GM18907 (cell line): ENCODE data around the gene FBXO17.
"Not testable (repeated sequence)": the region's sequence is repeated elsewhere in the genome, so short reads cannot be mapped to it uniquely, and the experiment has no call there.

Experiments used
- ATAC-seq: cut with Tn5 transposase; IDR thresholded peaks from one replicate; pipeline ENCODE4 v1.9.1; 2021; ENCODE audit warnings: mild to moderate bottlenecking, moderate library complexity; ENCODE audit not compliant: unreplicated experiment

Gene FBXO17

GRCh38 chr19:38975214-38975860 is at the start of gene FBXO17:
Gene FBXO17, minus strand, starts transcription at chr19:38975742. Its CDS starts 25,423 bp downstream, at chr19:38950319.
- no peak for ATAC-seq

GRCh38 chr19:39024875-39025641 is 49.5 kb upstream of the FBXO17 start:
- ATAC-seq = no peak

DNA sequence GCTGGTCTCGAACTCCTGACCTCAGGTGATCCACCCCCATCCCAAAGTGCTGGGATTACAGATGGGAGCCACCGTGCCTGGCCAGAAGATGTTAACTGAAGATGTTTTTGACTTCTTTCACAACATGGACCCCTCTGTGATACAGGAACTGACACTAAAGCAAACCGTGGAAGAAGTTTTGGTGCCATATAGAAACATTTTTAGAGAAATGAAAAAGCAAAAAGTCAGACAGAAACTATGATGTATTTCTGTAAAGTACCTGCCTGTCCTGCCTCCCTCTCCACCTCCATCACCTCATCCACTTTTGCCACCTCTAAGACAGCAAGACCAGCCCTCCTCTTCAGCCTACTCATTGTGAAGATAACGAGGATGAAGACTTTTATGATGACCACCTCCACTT is 45.5 kb upstream of the FBXO17 start:
- ATAC-seq = no peak

DNA sequence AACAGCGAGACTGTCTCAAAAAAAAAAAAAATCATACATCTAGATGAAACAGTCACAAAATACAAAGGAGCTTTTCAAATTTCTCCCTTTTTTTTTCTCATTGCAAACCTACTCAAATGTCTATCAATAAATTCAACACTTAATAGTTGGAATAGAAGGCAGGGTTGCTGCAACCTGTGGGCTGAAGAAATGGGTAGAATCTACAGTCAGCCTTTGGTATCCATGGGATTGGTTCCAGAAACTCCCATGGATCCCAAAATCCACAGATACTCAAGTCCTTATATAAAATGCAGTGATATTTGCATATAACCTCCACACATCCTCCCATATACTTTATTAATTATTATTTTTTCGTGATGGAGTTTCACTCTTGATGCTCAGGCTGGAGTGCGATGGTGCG is 42.1 kb upstream of the FBXO17 start:
- no peak for ATAC-seq

DNA sequence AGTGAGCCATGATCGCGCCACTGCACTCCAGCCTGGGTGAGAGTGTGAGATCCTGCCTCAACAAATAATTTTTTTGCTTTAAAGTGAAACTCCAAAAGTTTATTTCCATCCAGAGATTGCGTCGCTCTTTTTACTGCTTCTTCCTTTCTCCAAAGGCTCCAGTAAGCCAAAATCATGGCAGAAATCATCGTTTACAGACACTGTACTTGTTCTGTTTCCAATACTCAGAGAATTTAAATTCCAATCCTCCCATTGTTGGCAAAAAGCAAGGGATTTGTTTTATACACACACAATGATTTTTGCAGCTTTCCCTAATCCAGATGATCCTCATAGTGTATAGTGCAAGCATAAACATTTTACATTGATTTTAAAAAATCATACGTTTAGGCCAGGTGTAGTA is 41.5 kb upstream of the FBXO17 start:
- no peak for ATAC-seq

DNA sequence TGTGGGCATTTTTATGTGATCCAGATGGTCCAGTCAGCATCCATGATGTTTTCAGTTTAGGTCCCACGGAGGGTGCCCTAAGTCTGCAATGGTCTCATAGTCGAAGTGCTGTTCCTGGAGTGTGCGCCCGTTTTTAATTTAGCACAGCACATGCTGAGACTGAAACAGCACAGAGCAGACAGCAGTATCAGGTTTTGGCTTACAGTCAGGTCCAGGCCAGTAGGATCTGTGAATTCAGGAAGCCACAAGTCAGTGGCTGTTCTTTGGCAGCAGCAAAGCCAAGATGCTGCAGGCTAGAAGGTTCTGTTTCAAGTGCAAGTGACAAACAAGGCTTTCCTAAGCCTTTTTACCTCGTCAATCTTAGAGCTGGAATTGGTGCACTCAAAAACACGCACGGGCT is 38.5 kb upstream of the FBXO17 start:
- no peak for ATAC-seq

DNA sequence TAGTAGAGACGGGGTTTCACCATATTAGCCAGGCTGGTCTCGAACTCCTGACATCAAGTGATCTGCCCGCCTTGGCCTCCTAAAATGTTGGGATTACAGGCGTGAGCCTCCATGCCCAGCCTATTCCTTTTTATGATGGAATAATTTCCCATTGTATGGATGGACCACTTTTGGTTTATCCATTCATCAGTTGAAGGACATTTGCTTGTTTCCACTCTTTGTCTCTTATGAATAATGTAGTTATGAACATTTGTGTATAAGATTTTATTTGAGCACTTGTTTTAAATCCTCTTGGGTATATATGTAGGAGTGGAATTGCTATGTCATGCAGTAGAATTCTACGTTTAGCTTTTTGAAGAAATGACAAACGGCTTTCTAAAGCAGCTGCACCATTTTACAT is 33.5 kb upstream of the FBXO17 start:
- ATAC-seq = no peak

- ATAC-seq = no peak
These were observed 32.6 kb upstream of the FBXO17 start for GRCh38 chr19:39008137-39008536.

DNA sequence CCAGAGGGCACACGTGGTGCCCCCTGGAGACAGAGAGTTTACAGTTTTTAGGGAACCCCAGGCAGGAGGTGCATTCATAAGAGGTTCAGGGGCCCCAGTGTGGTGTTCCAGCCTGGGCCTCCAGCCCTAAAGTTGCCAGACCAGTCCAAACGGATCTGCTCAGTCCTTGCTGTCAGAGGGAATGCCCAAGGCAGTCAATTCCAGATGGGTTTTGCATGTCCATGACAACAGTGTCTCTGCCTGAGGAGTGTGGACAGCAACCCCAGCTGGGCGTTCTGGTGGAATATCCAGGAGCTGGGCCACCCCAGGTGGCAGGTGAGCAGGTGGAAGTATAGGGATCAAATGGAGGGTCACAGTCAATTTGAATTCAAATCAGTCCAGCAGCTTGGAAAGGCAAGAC is 31.6 kb upstream of the FBXO17 start:
- ATAC-seq = no peak

DNA sequence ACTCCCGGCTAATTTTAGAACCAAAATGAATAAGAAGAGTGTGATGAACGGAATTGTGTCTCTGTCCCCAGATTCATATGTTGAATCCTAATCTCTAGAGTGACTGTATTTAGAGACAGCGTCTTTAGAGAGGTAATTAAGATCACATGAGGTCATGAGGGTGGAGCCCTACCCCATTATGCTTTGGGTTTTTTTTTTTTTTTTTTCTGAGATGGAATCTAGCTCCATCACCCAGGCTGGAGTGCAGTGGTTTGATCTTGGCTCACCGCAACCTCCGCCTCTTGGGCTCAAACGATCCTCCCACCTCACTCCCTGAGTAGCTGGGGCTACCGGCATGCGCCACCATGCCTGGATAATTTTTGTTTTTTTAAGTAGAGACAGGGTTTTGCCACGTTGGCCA is 28.9 kb upstream of the FBXO17 start:
- ATAC-seq = no peak

- ATAC-seq = no peak
These were observed 28.3 kb upstream of the FBXO17 start for GRCh38 chr19:39003796-39004195.

DNA sequence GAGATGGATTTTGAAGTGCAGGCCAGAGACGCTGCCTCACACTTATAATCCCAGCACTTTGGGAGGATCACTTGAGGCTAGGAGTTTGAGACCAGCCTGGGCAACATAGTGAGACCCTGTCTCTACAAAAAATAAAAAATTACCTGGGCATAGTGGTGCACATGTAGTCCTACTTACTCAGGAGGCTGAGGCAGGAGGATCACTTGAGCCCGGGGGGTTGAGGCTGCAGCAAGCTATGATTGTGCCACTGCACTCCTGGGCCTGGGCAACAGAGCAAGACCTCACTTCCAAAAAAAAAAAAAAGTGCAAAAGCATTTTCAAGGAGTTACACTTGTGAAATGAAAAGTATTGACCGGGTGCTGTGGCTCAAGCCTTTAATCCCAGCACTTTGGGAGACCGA is 27.6 kb upstream of the FBXO17 start:
- ATAC-seq = no peak

- ATAC-seq = no peak
These were observed 25.5 kb upstream of the FBXO17 start for GRCh38 chr19:39001041-39001440.

DNA sequence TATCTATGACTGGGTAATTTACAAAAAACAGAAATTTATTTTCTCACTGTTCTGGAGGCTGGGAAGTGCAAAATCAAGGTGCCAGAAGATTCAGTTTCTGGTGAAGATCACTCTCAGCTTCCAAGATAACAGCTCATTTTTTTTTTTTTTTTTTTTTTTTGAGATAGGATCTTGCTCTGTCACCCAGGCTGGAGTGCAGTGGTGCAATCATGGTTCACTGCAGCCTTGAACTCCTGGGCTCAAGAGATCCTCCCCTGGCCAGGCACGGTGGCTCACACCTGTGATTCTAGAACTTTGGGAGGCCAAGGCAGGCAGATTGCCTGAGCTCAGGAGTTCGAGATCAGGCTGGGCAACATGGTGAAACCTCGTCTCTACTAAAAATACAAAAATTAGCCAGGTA is 22.0 kb upstream of the FBXO17 start:
- not testable (repeated sequence) for ATAC-seq

DNA sequence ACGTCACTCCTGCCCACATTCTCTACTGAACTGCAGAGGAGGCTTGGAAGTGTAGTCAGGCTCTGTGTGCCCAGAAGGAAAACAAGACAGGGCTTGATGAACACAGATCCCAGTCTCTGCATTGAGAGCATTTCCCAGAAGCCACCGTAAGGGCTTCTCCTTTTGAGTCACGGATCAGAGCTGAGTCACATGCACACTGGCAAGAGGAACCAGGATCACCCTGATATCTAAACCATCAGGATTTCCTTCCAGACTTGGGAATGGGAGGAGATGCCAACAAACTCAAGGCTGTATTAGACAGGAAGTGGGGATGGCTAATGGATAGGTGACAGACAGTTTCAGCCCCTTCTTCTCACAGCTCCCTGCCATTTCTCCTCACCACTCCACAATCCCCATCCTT is 17.7 kb upstream of the FBXO17 start:
- no peak for ATAC-seq

GRCh38 chr19:38990949-38991697 is 15.6 kb upstream of the FBXO17 start:
- no peak for ATAC-seq

DNA sequence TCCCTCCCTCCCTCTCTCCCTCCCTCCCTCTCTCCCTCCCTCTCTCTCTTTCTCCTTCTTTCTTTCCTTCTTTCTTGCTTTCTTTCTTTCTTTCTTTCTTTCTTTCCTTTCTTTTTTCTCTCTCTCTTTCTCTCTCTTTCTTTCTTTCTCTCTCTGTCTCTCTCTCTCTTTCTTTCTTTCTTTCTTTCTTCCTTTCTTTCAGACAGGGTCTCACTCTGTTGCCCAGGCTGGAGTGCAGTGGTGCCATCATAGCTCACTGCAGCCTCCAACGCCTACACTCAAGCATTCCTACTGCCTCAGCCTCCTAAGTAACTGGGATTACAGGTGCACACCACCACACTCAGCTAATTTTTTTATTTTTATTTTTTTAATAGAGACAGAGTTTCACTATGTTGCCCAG is 14.1 kb upstream of the FBXO17 start:
- ATAC-seq = not testable (repeated sequence)

- ATAC-seq = no peak
These were observed 13.6 kb upstream of the FBXO17 start for GRCh38 chr19:38989066-38989605.

DNA sequence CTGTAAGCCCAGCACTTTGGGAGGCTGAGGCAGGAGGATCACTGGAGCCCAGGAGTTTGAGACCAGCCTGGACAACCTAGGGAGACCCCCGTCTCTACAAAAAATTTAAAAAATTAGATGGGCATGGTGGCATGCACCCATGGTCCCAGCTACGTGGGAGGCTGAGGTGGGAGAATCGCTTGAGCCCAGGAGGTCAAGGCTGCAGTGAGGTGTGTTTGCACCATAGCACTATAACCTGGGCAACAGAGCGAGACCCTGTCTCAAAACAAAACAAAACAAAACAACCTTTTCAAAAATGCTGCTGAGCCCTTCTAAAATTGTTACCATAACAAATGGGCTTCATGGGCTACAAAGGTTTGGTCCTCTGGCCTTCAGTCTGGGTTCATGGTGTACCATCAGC is 13.1 kb upstream of the FBXO17 start:
- ATAC-seq = not testable (repeated sequence)

DNA sequence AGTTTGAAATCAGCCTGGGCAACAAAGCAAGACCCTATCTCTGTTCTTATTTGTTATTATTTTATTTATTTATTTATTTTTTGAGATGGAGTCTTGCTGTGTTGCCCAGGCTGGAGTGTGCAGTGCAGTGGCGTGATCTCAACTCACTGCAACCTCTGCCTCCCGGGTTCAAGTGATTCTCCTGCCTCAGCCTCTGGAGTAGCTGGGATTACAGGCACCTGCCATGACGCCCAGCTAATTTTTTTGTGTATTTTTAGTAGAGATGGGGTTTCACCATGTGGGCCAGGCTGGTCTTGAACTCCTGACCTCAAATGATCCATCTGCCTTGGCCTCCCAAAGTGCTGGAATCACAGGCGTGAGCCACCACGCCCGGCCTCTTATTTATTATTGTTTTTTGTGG is 12.2 kb upstream of the FBXO17 start:
- ATAC-seq = not testable (repeated sequence)

GRCh38 chr19:38985262-38985661 is 9.7 kb upstream of the FBXO17 start:
- no peak for ATAC-seq
